Mesothelial cell of epicardium (in vitro differentiated cells): ENCODE results near the gene CDH12. TPM values are rescaled to one million over a fixed set of nuclear protein-coding genes. Genes with fewer than 3 reads are reported as not detected.
"Not testable (repeated sequence)": the region's sequence is repeated elsewhere in the genome, so short reads cannot be mapped to it uniquely, and the experiment has no call there.

Experiments used
- DNase-seq, 2 experiments: peaks; one replicate each; pipeline ENCODE4 v3.0.0; 2021; ENCODE audit warnings: low spot score in 2 of 2; ENCODE audit not compliant: unreplicated experiment in 2 of 2
- H3K27ac Mint-ChIP-seq: 2 replicates; pipeline ENCODE4 v1.8.0; 2021; ENCODE audit warnings: mixed read lengths
- H3K27me3 Mint-ChIP-seq: 2 replicates; pipeline ENCODE4 v1.8.0; 2021; ENCODE audit warnings: low read depth, mixed read lengths
- H3K36me3 Mint-ChIP-seq: 2 replicates; pipeline ENCODE4 v1.8.0; 2021; ENCODE audit warnings: mixed read lengths
- H3K4me1 Mint-ChIP-seq: 2 replicates; pipeline ENCODE4 v1.8.0; 2021; ENCODE audit warnings: mixed read lengths
- H3K4me3 Mint-ChIP-seq: 2 replicates; pipeline ENCODE4 v1.8.0; 2021; ENCODE audit warnings: mild to moderate bottlenecking, moderate library complexity, mixed read lengths
- H3K9me3 Mint-ChIP-seq: 2 replicates; pipeline ENCODE4 v1.8.0; 2021; ENCODE audit warnings: mixed read lengths
- total RNA-seq: library from RNA; stranded (reverse); gene quantifications from 3 replicates; pipeline ENCODE4 v1.2.1, GENCODE V29; 2021

Gene CDH12
- total RNA-seq, 1 donor from 2014 or later: 1.6 TPM

- DNase-seq, H3K4me1 Mint-ChIP-seq, H3K9me3 Mint-ChIP-seq, H3K27ac Mint-ChIP-seq, H3K36me3 Mint-ChIP-seq: not testable (repeated sequence)
- Mint-ChIP-seq H3K4me3 (peak overlapping the region; percentile 38), H3K27me3 (peaks cover 32% of the 10 kb centered on the region)
Measured at GRCh38 chr5:22212254-22212991, 640.7 kb downstream of the CDH12 start.

GRCh38 chr5:22208463-22208862 is 644.7 kb downstream of the CDH12 start:
- H3K36me3 Mint-ChIP-seq, H3K27ac Mint-ChIP-seq, H3K4me1 Mint-ChIP-seq, DNase-seq, H3K4me3 Mint-ChIP-seq, H3K9me3 Mint-ChIP-seq: not testable (repeated sequence)
- H3K27me3 Mint-ChIP-seq: peaks cover 19% of the 10 kb centered on the region

GRCh38 chr5:22188651-22189050 is 664.5 kb downstream of the CDH12 start:
- not testable (repeated sequence) for H3K9me3 Mint-ChIP-seq

GRCh38 chr5:22187632-22188228 is 665.4 kb downstream of the CDH12 start:
- H3K9me3 Mint-ChIP-seq, H3K27ac Mint-ChIP-seq, DNase-seq, H3K4me3 Mint-ChIP-seq, H3K36me3 Mint-ChIP-seq, H3K4me1 Mint-ChIP-seq: not testable (repeated sequence)
- peaks cover 10% of the 10 kb centered on the region for H3K27me3 Mint-ChIP-seq

More at GRCh38 chr5:22188651-22189050, 664.5 kb downstream of the CDH12 start:
- not testable (repeated sequence) for H3K27me3 Mint-ChIP-seq, H3K4me1 Mint-ChIP-seq, H3K36me3 Mint-ChIP-seq, H3K27ac Mint-ChIP-seq, DNase-seq, H3K4me3 Mint-ChIP-seq

- H3K36me3 Mint-ChIP-seq, DNase-seq, H3K4me3 Mint-ChIP-seq, H3K27ac Mint-ChIP-seq, H3K9me3 Mint-ChIP-seq, H3K4me1 Mint-ChIP-seq: not testable (repeated sequence)
- peaks cover 14% of the 10 kb centered on the region for H3K27me3 Mint-ChIP-seq
Measured at GRCh38 chr5:22169226-22169625, 683.9 kb downstream of the CDH12 start.

- not testable (repeated sequence) for H3K4me3 Mint-ChIP-seq, H3K4me1 Mint-ChIP-seq
Measured at GRCh38 chr5:22168704-22169103, 684.4 kb downstream of the CDH12 start.

GRCh38 chr5:22165931-22166330 is 687.2 kb downstream of the CDH12 start:
- H3K4me1 Mint-ChIP-seq, H3K27ac Mint-ChIP-seq, H3K36me3 Mint-ChIP-seq, H3K27me3 Mint-ChIP-seq, H3K9me3 Mint-ChIP-seq, DNase-seq, H3K4me3 Mint-ChIP-seq: not testable (repeated sequence)

More at GRCh38 chr5:22168704-22169103, 684.4 kb downstream of the CDH12 start:
- not testable (repeated sequence) for H3K9me3 Mint-ChIP-seq, H3K27ac Mint-ChIP-seq, H3K36me3 Mint-ChIP-seq, DNase-seq
- H3K27me3 Mint-ChIP-seq: peaks cover 14% of the 10 kb centered on the region

GRCh38 chr5:22164910-22165748 is 688.0 kb downstream of the CDH12 start:
- H3K4me3 Mint-ChIP-seq, DNase-seq, H3K36me3 Mint-ChIP-seq, H3K4me1 Mint-ChIP-seq, H3K27me3 Mint-ChIP-seq, H3K27ac Mint-ChIP-seq, H3K9me3 Mint-ChIP-seq: not testable (repeated sequence)

GRCh38 chr5:22156953-22157352 is 696.2 kb downstream of the CDH12 start:
- H3K27me3 Mint-ChIP-seq, H3K4me3 Mint-ChIP-seq, H3K4me1 Mint-ChIP-seq, DNase-seq, H3K36me3 Mint-ChIP-seq, H3K27ac Mint-ChIP-seq, H3K9me3 Mint-ChIP-seq: not testable (repeated sequence)

GRCh38 chr5:22154779-22155178 is 698.4 kb downstream of the CDH12 start:
- H3K9me3 Mint-ChIP-seq, H3K36me3 Mint-ChIP-seq, H3K27me3 Mint-ChIP-seq, H3K27ac Mint-ChIP-seq, DNase-seq, H3K4me3 Mint-ChIP-seq, H3K4me1 Mint-ChIP-seq: not testable (repeated sequence)

- H3K27me3 Mint-ChIP-seq, H3K4me1 Mint-ChIP-seq, H3K4me3 Mint-ChIP-seq, H3K36me3 Mint-ChIP-seq, H3K27ac Mint-ChIP-seq, DNase-seq, H3K9me3 Mint-ChIP-seq: not testable (repeated sequence)
Measured at GRCh38 chr5:22151801-22152200, 701.3 kb downstream of the CDH12 start.

GRCh38 chr5:22140418-22140817 is 712.7 kb downstream of the CDH12 start:
- H3K27me3 Mint-ChIP-seq: peaks cover 20% of the 10 kb centered on the region
- H3K4me1 Mint-ChIP-seq, H3K9me3 Mint-ChIP-seq, H3K27ac Mint-ChIP-seq, H3K36me3 Mint-ChIP-seq, DNase-seq, H3K4me3 Mint-ChIP-seq: not testable (repeated sequence)

GRCh38 chr5:22139662-22140300 is 713.4 kb downstream of the CDH12 start:
- not testable (repeated sequence) for H3K9me3 Mint-ChIP-seq, H3K4me3 Mint-ChIP-seq, H3K4me1 Mint-ChIP-seq, DNase-seq, H3K27ac Mint-ChIP-seq, H3K36me3 Mint-ChIP-seq
- peaks cover 20% of the 10 kb centered on the region for H3K27me3 Mint-ChIP-seq
